HG02588 (cell line): Measurements from ENCODE around the gene CACNA2D1.
A peak's percentile ranks its signal among the peaks of the same experiment; 100 is the strongest.
"Not testable (repeated sequence)": the region's sequence is repeated elsewhere in the genome, so short reads cannot be mapped to it uniquely, and the experiment has no call there.

Source experiments
- ATAC-seq: cut with Tn5 transposase; IDR thresholded peaks from one replicate; pipeline ENCODE4 v1.9.1; 2021; ENCODE audit warnings: mild to moderate bottlenecking, moderate library complexity; ENCODE audit not compliant: unreplicated experiment

CACNA2D1 gene

DNA sequence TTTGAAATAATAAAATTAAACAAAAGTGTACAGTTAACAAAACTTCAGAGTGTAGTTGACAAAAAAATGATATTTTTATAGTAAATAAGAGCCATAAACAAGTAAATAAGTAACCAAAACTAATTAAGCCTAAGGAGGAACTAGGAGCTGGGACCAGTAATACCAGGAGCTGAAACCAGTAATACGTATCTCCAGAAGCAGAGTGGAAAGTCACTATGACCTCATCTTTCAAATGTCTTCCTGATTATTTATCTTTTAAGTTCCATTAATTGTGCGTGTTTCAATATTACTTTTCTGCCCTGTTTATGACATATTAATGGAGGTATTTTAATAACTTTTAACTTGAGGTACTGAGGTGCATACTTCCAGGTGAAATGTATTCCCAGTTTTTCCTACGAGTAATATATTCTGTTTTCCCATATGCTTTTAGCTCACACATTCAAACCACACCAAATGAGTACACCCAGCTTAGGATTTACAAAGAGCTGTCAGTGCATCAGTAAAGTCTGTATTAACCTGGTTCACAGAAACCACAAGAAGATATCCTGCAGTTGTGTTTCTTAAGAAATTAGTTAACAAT, 390.0 kb downstream of the CACNA2D1 start:
- ATAC-seq, result no peak

DNA sequence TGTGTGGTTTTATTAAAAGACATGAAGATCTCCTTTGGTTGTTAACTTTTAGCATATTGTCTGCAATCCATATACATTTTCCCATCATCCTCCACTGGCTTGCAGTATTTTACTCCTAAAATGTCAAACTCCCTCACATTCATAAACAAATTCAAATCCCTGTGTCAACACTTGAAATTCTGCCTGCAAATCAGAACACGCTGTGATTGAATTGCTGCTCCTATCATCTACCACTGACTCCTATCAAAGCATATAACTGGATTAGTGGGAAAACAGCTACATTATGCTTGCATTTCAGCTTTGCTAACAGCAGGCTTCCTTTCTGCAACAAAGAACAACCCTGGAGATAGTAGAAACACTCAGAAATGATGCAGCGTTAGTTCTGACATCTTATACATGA, 392.0 kb downstream of the CACNA2D1 start:
- no peak for ATAC-seq

GRCh38 chr7:82050792-82051191, 392.8 kb downstream of the CACNA2D1 start:
- no peak for ATAC-seq

DNA sequence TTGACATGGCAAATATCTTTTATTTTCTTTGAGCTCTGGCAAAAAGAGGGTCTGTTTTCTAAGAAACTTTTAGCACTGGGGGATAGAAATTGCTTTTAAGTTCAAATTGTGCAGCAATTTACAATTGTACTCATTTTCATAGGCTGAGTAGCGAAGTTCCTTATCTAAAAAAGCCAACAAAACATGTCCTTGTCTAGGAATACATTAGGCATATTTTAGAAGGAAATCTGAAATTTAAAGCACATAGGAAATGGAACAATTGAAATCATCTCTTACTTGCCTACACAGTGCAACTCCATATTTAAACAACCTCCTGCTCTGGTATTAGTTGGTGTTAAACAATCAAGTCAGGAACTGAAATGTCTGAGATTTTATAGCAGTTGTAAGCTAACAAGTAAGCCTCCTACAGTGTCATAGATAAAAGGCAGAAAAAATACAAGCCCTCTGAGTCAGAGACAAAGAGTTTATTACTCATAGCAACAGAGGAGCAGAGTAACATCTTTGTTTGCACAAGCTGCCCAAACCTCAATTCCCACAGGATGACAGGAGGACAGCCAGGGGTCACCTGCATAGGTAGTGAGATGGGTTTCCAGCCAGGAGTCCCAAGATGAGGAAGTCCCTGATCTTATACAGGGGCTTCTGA, 393.6 kb downstream of the CACNA2D1 start:
- no peak for ATAC-seq

DNA sequence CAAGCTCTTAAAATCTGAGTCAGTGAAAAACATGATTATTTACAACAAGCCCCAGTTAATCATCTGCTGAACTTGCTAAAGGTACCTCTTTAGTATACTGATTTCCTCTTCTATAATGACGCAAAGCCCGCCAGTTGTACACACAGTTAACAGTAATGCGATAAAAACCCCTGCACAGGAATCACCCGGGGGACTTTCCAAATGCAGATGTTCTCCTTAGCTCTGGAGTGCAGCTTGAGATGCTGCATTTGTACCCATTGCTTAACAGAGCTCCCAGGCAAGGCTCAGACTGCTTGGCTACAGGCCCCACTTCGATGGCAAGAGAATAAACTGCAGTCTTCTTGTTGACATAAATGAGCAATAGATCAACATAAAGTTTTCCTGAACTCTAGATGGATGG, 394.1 kb downstream of the CACNA2D1 start:
- no peak for ATAC-seq

GRCh38 chr7:82044497-82045080, 399.0 kb downstream of the CACNA2D1 start:
- ATAC-seq, result peak; percentile 65

DNA sequence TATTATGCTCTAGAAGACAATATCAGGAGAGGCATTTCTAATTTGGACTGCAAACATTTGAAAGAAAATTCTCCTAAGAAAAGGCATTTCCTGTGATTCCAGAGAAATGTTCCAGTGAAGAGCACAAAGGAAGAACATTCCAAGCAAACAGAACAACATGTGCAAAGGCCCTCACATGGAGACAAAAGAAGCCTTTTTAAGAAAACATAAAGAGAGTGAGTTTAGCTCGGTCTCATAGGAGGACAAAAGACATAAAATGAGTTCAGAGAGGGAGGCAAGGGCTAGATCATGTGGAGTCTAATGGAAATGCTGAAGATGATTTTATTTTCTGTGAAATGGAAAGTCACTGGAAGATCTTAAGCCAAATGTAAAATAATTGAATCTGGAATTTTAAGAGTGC, 404.0 kb downstream of the CACNA2D1 start:
- no peak for ATAC-seq

DNA sequence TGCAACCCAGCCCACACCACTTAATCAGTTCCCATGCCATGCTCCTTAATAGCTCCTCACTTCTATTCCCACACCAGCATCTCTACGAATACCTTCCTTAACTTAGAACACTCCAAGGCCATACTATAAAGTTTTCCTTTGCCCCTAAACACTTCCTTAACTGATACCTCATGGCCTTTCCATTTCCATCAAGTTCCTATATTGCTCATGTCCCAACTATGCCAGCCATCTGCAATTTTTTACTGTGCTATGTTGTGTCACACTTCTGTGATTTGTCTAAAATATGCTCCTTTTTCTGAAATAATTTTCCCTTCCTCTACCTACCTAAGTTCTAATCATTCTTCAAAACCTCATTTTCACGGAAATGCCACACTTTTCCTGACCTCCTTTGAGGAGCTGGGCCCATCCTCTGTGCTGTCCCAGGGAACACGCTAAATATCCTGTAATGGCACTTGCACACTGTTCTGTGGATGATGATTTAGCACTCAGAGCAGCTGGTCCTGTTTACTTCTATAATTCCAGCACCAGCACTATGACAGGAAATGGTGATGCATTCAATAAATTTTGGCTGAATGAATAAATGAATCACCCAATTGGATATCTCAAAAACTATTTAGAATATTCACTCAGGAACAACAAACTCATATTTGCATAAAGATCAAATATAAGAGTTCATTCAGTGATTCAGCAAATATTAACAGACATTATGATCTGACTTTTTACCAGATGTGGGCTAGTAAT, 407.3 kb downstream of the CACNA2D1 start:
- no peak for ATAC-seq

DNA sequence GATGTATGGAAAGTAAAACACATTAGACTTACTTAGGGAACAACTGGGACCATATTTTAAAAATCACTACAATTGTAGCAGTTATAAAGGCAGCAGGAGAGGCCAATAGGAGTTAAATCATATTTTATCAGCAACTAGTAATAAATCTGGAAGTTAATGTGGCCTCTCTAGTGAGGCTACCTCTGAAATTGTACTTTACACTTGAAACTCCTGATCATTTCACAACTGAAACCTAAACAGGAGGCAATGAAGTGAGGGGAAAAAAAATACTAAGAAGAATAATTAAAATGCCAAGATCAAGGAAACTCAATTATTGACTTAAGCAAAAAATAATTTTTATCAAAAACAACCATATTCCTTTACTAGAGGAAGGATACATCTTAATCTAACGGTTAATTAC, 408.1 kb downstream of the CACNA2D1 start:
- no peak for ATAC-seq

GRCh38 chr7:82032901-82033300, 410.7 kb downstream of the CACNA2D1 start:
- no peak for ATAC-seq

GRCh38 chr7:82029236-82029913, 414.2 kb downstream of the CACNA2D1 start:
- ATAC-seq, result no peak

DNA sequence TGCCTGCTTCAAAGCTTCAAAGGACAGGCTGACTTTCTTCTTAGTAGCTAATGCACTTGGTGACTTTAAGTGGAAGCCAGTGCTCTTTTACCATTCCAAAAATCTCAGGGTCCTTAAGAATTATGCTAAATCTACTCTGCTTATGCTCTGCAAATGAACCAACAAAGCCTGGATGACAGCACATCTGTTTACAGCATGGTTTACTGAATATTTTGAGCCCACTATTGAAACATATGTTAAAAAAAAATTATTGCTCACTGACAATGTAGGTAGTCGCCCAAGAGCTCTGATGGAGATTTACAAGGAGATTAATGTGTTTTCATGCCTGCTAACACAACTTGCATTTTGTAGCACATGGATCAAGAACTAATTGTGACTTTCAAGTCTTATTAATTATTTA, 415.5 kb downstream of the CACNA2D1 start:
- ATAC-seq, result no peak

GRCh38 chr7:82021713-82022112, 421.9 kb downstream of the CACNA2D1 start:
- no peak for ATAC-seq

DNA sequence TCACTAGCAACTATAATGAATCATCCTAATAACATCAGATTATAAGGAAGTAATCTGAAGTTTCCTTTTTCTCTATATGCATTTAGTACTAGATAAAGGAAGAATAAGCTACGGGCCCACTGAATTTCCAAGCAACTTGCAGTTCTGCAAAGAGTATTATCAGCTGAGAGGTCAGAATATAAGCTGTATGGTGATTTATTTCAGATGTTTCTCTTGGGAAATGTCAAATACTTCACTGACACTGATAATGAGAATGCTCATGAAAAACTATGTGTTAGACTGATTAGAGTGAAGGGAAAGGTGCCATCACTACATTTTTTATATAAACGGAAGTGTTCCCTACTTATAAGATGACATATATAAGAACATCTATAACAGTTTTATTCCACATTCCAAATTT, 422.5 kb downstream of the CACNA2D1 start:
- ATAC-seq, result no peak

- ATAC-seq, result no peak
Measured at GRCh38 chr7:82019551-82020475, 423.8 kb downstream of the CACNA2D1 start.

DNA sequence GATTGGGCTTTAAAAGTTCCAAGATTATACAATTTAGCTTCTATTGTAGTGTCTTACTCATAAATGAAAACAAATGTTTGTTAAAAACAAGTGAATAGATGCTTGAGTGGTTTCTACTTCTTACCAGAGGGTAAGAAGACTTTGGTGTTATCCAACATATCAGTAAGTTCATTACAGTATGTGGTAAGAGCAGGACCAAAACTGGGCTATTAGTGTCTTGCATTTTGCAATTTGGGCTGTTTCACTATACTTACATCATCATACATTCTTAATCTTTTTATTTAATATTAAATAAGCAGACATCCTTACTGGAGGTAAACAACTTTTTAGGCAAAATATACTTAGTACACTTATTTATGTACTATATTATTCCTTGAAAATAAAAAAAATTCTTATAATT, 425.4 kb downstream of the CACNA2D1 start:
- no peak for ATAC-seq

DNA sequence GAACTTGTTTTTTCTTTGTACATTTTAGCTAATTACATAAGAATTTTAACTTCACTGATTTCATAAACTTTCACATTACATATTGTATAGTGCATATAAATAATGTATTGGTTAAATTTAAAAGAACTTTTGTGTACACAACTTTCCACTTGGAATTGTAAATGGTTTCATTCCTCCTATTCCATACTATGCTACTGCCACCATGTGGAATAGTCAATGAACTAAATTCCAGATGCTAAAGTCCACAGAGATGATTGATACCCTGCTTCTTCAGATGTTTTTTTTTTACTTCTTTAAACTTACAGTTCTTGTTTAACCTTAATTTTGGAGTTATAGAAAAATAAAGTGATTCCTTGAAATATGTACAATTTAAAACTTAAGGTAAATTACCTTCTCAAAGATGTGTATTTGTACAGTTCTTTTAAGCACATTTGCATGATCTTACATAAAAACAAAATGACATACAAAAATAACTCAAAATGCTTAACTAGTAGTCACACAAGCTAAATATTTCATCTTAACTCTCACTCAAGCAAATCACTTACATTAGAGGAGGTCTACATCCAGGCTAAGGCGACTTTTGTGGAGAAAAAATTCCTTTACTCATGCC, 426.1 kb downstream of the CACNA2D1 start:
- ATAC-seq, result no peak

DNA sequence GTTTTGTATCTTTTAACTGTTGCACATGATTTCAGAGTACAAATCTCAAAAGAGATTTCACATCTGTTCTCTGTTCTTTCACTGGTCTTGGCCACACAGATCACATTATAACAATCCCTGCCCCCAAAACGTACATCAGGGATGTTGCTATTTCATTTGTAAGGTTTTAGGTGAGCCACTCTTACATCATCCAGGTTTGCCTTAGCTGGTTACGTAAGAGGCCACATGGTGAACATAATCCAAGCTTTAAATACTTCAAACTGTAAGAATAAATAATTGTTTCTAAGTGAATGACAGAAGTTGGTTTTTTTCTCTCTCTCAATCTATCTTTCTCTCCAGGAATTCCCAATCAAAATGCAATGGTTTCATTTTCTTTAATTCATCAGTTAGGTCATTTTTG, 427.8 kb downstream of the CACNA2D1 start:
- no peak for ATAC-seq

- not testable (repeated sequence) for ATAC-seq
Measured at GRCh38 chr7:82014574-82014973, 429.0 kb downstream of the CACNA2D1 start.

GRCh38 chr7:82012453-82012852, 431.1 kb downstream of the CACNA2D1 start:
- no peak for ATAC-seq
